DLD1 (cell line): Measurements from ENCODE around the gene IL17RA.
"Not testable (repeated sequence)": the region's sequence is repeated elsewhere in the genome, so short reads cannot be mapped to it uniquely, and the experiment has no call there.

Source experiments
- in situ Hi-C: cut with HindIII; loops from 2 replicates; pipeline ENCODE4 v1.10.0; 2017; ENCODE audit warnings: low sequenced_read_pairs

IL17RA gene

DNA sequence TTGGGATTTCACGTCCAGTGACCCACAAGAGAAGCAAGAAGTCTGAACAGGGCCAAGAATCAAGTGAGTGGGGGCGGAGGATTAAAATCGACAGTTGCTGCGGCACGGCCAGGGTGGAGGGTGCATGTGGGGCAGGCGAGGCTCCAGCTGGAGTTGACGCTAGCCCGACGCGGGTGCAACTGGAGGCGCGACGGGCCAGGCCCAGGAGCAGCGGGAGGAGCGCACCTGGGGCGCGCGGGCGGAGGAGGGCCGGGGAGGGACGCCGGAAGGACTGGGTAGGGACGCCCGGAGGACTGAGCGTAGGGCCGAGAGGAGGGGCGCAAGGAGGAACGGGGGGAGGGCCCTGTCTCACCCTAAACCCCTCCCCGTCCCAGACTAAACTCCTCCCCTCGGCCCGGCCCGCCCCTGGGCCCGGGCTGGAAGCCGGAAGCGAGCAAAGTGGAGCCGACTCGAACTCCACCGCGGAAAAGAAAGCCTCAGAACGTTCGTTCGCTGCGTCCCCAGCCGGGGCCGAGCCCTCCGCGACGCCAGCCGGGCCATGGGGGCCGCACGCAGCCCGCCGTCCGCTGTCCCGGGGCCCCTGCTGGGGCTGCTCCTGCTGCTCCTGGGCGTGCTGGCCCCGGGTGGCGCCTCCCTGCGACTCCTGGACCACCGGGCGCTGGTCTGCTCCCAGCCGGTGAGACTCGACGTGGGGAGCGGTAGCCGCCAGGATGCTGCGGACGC, at the start of gene IL17RA:
Gene IL17RA, plus strand, starts transcription at position 447 of the 723 bp plus-strand sequence. Its CDS starts 92 bp downstream, at position 539.
- in situ Hi-C loops, result no loop called here

GRCh38 chr22:17035246-17035645, 49.6 kb upstream of the IL17RA start:
- in situ Hi-C loops, result no loop called here

DNA sequence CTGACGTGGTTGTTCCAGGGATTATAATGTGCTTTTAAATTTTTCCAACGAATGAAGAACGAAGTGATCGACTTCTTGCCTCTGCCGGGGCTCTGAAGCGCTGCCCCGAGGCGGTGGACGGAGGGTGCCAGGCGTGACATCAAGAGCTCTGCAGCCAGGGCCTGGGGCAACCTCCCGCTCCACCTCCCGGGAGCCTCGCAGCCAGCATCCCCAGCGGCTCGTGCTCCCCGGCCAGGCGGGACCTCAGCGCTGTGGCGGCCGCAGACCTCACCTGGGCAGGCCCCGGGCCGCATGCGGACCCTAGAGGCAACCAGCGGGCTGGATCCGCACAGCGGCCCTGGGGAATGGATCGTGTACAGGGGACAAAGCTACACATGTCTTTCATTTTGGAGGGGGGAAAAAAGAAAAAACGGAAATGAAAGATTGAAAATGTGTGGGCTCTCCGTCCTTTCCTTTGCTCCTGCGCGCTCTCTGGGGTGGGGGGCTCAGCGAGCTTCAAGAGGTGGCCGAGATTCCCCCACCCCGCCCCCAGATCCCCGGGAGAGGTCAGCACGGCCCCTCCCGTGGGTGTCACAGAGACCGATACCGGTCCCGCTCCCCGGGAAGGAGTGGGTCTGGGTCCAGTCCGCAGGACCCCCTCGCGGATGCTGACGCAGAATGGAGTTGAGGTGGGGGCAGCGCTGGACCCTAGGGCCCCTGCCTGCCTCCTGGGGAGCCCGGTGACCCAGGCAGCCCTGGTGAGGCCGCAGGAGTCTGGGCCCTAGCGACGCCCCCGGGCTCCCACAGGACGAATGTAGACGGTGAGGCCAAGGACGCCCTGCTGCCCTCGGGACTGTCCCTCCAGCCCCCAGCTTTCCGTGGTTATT, 48.6 kb upstream of the IL17RA start:
- in situ Hi-C loops, result not testable (repeated sequence)

- in situ Hi-C loops, result not testable (repeated sequence)
Observed at GRCh38 chr22:17036842-17037711, 47.7 kb upstream of the IL17RA start.

- in situ Hi-C loops, result no loop called here
Observed at GRCh38 chr22:17043521-17043920, 41.3 kb upstream of the IL17RA start.

- in situ Hi-C loops, result no loop called here
Observed at GRCh38 chr22:17046566-17047348, 38.0 kb upstream of the IL17RA start.

GRCh38 chr22:17047656-17048055, 37.1 kb upstream of the IL17RA start:
- in situ Hi-C loops, result no loop called here

DNA sequence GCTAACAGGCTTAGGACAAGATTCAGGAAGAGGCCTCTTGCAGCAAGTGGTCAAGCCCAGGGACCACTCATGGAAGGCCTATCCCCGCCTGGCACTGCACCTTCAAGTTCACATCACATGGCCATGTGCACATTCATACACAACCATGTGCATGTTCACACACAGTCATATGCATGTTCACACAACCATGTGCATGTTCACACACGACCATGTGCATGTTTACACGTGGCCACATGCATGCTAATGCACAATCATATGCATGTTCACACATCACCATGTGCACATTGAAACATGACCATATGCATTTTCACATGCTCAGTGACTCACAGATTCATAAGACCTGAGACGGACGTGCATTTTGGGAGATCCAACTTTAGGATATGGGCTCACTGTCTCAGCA, 28.7 kb upstream of the IL17RA start:
- in situ Hi-C loops, result no loop called here

GRCh38 chr22:17056807-17057206, 28.0 kb upstream of the IL17RA start:
- in situ Hi-C loops, result no loop called here

DNA sequence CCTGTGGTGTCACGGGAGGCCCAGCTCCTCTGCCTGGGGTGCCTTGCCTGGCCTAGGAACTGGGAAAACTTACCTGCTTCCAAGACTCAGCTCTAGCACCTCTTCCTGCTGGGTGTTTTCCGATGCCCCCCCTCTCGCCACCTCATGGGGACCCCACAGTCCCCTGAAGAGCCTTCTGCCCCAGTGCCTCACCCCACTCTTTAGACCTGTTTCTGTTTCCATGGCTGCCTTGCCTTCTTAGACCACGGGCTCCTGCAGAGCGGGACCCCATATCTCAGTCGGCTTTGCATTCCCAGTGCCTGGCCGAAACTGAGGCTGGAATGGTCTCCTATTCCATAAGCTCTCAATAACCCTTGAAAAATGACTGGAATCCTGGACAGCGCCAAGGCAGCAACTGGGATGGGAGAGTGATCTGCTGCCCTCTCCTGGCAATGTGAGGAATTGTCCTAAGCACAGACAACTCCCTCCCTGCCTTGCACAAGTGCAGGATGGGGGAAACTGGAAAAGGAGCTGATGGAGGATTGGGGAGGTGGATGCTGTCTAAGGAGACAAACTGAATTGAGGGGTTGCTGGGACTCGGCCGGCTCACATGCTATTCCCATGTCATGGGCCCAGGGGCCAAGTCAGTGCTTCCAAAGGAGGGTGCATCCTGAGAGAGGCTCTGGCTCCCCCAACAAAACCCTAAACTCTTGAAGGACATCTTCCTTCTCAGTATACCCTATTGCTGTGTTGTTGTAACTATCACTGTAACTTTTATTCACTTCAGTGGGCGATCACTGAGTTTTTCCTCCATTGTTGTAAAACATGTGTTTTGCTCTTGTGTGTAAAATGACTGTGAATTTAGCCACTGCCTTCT, 26.6 kb upstream of the IL17RA start:
- in situ Hi-C loops, result no loop called here

GRCh38 chr22:17060126-17060525, 24.7 kb upstream of the IL17RA start:
- in situ Hi-C loops, result no loop called here

DNA sequence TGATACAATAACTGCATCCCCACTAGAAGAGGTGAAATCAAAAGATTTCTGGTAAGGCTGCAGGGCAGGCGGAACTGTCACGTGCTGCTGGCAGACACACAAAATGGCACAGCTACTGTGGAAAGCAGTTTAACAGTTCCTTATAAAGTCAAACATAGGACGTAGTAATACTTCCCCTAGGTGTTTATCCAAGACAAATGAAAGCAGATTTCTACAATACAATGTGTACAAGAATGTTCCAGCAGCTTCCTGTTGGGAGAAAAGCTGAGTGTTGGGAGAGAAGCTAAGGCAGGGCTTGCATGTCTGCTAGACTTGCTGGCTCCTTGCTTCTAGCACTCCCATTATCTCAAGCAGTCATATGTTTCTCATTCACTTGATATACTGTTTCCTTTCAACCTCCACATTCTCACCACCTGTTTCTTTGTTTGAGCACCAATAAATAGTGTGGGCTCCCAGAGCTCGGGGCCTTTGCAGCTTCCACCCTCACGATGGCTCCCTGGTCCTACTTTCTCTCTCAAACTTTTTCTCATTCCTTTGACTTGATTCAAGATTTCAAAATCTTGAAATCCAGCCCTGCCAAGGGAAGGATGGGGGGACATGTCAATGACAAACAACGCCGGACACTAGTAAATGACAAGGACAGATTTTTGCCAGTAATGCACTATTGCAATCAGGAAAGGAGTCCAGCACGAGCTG, 21.2 kb upstream of the IL17RA start:
- in situ Hi-C loops, result no loop called here

- in situ Hi-C loops, result no loop called here
Observed at GRCh38 chr22:17064498-17065100, 20.2 kb upstream of the IL17RA start.

- in situ Hi-C loops, result no loop called here
Observed at GRCh38 chr22:17065433-17065832, 19.4 kb upstream of the IL17RA start.

- in situ Hi-C loops, result no loop called here
Observed at GRCh38 chr22:17072877-17073276, 11.9 kb upstream of the IL17RA start.

DNA sequence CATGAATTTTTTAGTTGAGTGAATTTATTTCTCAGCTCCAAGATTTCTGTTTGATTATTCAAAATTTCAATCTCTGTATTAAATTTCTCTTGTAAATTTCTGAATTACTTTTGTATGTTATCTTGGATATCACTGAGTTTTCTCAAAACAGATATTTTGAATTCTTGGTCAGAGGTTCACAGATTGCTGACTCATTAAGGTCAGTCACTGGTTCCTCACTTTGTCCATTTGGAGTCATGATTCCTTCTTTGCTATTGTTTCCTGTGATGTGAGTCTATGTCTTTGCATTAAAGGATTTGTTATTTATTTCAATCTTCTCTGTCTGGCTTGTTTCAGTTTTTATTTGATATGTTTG, 10.2 kb upstream of the IL17RA start:
- in situ Hi-C loops, result no loop called here

DNA sequence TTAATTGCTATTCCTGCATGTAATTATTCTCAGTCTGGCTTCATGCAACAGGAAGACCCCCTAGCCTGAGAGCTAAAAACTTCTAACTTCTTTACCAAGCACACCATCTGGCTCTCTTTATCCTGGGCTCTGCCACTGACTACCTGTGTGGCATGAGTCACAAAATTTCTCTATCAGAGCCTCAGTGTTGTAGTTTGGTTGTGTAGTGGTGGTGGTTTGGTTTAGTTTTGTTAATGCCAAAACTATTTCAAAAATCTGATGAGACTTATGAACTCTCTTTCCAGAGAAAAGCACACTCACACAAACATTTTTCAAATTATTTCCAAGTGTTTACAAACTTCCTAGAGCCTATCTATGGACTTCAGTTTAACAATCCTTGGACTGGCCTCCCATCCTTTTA, 7.5 kb upstream of the IL17RA start:
- in situ Hi-C loops, result no loop called here

DNA sequence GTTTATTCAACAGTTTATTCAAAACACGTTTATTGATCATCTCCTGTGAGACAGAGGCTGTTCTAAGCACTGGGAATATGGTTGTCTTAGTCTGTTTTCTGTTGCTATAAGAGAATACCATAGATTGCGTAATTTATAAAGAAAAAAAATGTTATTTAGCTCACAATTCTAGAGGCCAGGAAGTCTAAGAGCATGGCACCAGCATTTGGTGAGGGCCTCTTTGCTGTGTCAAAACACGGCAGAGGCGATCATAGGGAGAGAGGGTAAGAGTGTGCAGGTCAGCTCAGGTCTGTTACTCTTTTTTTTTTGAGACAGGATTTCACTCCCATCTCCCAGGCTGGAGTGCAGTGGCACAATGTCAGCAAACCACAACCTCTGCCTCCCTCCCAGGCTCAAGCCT, 5.2 kb upstream of the IL17RA start:
- in situ Hi-C loops, result no loop called here

GRCh38 chr22:17083255-17083654, 1.5 kb upstream of the IL17RA start:
- in situ Hi-C loops, result no loop called here
